HG02588 (cell line): ENCODE measurements around the gene KDM6A.
"Not testable (repeated sequence)": the region's sequence is repeated elsewhere in the genome, so short reads cannot be mapped to it uniquely, and the experiment has no call there.

Experiments used
- ATAC-seq: cut with Tn5 transposase; IDR thresholded peaks from one replicate; pipeline ENCODE4 v1.9.1; 2021; ENCODE audit warnings: mild to moderate bottlenecking, moderate library complexity; ENCODE audit not compliant: unreplicated experiment

KDM6A gene

GRCh38 chrX:44915361-44915868, 42.4 kb downstream of the KDM6A start:
- ATAC-seq = no peak

- no peak for ATAC-seq
Measured at GRCh38 chrX:44918722-44919121, 45.7 kb downstream of the KDM6A start.

DNA sequence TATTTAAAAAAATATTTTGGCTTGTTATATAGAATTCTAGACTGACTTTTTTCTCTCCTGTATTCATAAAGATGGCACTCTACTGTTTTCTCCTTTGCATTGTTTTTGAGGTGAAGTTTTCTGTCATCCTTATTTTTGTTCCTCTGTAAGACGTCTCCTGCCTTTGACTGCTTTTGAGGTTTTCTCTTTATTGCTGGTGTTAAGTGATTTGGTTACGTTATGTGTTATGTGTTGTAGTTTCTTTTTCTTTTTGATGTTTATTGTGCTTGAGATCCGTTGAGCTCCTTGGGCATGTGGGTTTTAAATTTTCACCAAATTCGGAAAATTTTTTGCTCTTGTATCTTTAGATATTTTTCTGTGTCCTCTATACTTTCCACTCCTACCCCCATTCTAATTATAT, 50.0 kb downstream of the KDM6A start:
- ATAC-seq = no peak

DNA sequence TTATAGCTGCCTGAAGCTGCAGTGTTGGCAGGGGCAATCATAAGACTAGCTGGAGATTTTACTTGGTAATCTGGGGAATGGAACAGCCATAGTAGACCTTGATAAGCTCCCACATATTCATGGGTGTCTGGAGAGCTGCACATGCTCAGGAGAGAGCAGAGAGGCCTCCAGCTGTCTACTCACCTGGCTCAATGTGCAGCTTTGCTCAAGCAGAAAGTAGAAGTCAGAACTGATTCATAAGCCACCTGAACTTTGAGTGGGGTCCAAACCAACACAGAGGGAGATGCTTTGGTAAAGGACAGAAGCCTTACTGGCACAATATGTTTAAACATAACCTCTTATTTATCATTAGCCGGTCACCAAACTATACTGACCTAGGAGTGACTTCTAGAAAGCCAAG, 54.4 kb downstream of the KDM6A start:
- ATAC-seq = no peak

DNA sequence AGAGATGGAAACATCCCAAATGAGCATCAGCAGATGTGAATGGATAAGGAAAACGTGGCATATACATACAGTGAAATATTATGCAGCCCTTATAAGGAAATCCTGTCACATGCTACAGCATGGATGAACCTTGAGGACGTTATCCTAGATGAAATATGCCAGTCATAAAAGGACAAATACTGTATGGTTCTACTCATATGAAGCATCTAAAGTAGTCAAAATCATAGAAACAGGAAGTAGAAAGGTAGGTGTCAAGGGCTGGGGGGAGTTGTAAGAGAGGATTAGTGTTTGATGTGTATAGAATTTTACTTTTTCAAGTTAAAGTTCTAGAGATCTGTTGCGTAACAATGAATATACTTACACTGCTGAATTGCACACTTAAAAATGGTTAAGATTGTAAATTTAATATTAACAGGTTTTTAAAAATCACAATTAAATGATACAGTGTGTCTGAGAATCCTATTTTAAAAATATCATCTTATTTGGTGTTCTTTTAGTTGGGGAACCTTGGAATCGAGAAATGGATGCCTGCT, 58.5 kb downstream of the KDM6A start:
- ATAC-seq = no peak

DNA sequence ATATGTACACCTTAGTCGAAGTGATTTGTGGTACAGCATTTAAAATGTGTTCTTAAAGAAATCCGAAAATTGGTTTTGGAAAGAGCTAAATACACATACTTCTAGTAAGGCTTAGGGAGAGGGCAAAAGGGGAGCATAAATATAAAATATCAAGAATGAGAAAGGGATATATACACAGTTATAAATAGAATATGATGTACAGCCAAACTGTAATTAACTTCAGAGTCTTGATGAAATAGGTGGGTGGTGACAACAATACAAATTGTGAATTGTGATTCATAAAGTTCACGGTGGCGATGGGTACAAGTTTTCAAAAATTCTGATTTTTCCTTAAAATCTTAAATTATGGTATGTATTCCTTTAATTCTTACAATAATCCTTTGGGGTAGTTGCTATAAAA, 62.2 kb downstream of the KDM6A start:
- no peak for ATAC-seq

DNA sequence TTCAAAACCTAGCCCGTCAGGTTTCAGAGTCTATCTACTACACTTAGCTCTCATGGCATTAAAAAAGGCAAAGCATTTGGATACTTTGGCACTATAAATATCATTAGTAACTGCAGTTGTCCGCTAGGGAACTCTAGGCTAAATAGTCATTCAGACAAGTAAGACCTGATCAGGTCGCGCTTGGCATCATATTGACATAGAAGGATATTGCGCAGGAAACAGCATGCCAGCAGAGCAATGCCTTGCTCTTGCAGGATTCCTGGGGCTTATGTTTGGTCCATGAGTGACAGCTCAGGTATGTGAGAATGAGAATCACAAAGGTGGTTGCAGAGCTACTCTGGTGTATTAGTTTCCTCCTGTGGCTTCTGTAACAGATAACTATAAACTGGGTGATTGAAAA, 62.7 kb downstream of the KDM6A start:
- ATAC-seq = no peak

DNA sequence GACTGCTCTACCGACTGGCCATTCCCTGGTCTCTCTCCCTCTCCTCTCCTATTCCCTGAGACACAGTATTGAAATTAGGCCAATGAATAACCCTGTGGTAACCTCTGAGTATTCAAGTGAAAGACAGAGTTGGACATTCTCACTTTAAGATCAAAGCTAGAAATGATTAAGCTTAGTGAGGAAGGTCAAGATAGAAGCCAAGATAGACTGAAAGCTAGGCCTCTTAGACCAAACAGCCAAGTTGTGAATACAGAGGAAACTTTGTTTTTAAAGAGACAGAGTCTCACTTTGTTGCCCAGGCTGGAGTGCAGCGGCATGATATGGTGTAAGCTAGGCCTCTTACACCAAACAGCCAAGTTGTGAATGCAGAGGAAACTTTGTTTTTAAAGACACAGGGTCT, 64.6 kb downstream of the KDM6A start:
- ATAC-seq = no peak

DNA sequence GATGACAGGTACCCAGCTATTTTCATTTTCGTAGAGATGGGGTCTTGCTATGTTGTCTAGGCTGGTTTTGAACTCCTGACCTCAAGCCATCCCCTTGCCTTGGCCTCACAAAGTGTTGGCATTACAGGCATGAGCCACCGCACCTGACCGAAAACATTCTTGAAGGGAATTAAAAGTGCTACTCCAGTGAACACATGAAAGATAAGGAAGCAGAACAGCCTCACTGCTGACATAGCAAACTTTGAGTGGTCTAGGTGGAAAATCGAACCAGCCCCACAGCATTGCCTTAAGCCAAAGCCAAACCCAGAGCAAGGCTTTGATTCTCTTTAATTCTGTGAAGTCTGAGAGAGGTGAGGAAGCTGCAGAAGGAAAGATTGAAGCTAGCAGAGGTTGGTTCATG, 65.1 kb downstream of the KDM6A start:
- ATAC-seq = no peak

DNA sequence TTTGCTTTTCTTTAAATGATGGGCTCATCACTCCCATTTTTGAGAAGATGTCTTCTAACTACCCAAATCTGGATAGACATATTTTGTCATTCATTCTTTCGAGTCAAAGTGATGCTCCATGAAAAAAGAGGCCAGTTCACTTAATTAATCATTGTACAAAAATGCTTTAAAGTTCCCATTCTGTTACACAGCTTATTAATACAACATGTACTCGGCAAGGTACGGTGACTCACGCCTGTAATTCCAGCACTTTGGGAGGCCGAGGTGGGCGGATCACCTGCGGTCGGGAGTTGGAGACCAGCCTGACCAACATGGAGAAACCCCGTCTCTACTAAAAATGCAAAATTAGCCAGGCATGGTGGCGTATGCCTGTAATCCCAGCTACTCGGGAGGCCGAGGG, 67.6 kb downstream of the KDM6A start:
- not testable (repeated sequence) for ATAC-seq

GRCh38 chrX:44943007-44943406, 70.0 kb downstream of the KDM6A start:
- ATAC-seq = no peak

DNA sequence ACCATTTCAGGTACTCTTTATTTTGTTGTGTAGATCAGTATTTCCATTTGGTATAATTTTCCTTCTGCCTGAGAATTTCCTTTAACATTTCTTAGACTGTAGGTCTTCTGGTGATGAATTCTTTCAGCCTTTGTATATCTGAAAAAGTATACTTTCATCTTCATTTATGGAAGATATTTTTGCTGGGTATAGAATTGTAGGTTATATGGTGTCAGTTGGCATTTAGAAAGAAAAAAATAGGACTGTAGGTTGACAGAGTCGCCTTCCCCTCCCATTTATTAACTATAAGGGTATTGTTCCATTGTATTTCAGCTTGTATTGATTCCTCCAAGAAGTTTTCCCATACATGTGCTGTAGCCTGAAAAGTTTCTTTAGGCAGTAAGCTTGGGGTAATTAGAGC, 71.9 kb downstream of the KDM6A start:
- no peak for ATAC-seq

- no peak for ATAC-seq
Measured at GRCh38 chrX:44945736-44946135, 72.7 kb downstream of the KDM6A start.

- no peak for ATAC-seq
Measured at GRCh38 chrX:44946771-44947170, 73.8 kb downstream of the KDM6A start.

GRCh38 chrX:44947995-44948394, 75.0 kb downstream of the KDM6A start:
- ATAC-seq = no peak

DNA sequence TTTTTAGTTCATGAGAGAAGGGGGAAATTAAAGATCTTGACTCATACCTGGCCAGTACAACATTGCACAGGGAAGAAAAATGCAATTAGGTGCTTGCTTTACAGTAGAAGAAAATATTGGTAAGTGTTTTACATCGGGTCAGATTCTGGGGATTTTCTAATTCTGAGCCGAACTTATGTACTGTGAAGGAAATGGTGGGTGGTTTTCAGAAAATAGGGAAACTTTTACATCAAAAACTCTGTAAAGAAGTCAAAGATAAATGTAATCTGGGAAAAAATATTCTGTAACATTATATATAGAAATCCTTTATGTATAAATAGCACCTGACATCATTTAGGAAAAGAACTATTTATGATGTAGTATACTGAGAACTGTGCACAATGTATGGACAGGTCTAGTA, 75.4 kb downstream of the KDM6A start:
- ATAC-seq = no peak

DNA sequence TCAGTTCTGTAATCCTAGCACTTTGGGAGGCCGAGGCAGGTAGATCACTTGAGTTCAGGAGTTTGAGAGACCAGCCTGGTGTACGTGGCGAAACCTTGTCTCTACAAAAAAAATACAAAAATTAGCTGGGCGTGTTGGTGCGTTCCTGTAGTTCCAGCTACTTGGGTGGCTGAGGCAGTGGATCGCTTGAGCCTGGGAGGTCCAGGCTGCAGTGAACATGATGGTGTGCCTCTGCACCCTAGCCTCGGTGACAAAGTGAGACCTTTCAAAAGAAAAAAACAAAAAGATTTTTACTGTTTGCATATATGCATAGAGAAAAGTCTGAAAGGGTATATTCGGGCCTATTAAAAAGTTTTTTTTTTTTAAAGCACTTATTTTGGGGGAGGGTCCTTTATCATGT, 76.1 kb downstream of the KDM6A start:
- no peak for ATAC-seq

- not testable (repeated sequence) for ATAC-seq
Measured at GRCh38 chrX:44950471-44951366, 77.7 kb downstream of the KDM6A start.

- no peak for ATAC-seq
Measured at GRCh38 chrX:44951572-44952067, 78.6 kb downstream of the KDM6A start.

- no peak for ATAC-seq
Measured at GRCh38 chrX:44952329-44953027, 79.5 kb downstream of the KDM6A start.

DNA sequence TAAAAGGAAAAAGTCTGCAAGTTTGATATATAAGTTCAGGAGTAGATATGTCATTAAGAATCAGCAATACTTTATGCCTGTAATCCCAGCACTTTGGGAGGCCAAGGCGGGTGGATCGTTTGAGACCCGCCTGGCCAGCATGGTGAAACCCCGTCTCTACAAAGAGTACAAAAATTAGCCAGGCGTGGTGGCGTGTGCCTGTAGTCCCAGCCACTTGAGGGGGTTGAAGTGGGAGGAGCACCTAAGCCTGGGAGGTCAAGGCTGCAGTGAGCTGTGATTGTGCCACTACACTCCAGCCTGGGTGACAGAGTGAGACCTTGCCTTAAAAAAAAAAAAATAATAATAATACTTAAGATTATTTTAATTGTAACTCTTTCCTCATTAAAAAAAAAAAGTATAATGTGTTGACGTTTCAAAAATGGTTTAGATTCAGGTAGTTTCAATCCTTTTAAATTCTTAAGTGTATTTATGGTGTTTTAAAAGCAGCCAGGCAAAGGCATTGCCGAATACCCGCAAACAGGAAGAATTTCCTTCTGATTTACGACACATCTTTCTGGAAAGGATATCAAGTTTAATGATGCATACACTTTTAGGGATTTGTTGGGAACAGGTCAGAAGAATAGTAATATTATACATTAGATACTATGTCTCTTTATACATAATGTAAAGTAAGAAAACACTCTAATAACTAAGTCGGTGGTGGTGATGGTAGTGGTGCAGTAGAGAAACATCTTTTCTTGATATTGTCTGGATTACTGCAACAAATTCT, 80.9 kb downstream of the KDM6A start:
- no peak for ATAC-seq
